GM19035 (cell line): ENCODE measurements around the gene ACKR3.

Source experiments
- ATAC-seq: cut with Tn5 transposase; IDR thresholded peaks from one replicate; pipeline ENCODE4 v1.9.1; 2021; ENCODE audit not compliant: unreplicated experiment

Gene ACKR3

DNA sequence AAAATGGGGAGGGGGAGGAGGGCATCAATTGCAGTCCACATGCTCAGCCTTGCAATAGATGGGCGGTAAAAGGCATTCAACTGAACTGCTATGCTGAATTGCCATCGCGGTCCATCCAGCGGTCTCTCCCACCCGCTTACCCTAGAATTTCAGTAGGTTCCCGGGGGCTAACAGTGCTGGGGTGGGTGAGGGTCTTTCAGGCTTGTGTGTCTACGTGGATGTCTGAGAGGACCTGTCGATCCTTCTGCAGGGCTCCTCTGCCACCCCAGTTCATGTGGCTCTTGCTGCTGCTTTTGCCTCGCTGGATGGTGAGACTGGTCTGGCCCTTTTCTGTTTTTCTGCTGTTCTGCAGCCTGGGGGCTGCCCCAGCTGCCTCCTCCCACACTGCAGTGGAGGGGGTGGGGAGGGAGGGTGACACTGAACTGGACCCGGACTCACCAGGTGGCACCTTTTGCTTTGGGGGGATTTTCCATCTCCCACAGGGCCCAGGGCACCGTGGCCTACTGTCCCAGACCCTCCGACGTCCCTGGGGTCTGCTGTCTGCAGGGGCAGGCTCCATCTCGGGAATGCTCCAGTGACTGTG is 14.1 kb downstream of the ACKR3 start:
- ATAC-seq, result no peak

DNA sequence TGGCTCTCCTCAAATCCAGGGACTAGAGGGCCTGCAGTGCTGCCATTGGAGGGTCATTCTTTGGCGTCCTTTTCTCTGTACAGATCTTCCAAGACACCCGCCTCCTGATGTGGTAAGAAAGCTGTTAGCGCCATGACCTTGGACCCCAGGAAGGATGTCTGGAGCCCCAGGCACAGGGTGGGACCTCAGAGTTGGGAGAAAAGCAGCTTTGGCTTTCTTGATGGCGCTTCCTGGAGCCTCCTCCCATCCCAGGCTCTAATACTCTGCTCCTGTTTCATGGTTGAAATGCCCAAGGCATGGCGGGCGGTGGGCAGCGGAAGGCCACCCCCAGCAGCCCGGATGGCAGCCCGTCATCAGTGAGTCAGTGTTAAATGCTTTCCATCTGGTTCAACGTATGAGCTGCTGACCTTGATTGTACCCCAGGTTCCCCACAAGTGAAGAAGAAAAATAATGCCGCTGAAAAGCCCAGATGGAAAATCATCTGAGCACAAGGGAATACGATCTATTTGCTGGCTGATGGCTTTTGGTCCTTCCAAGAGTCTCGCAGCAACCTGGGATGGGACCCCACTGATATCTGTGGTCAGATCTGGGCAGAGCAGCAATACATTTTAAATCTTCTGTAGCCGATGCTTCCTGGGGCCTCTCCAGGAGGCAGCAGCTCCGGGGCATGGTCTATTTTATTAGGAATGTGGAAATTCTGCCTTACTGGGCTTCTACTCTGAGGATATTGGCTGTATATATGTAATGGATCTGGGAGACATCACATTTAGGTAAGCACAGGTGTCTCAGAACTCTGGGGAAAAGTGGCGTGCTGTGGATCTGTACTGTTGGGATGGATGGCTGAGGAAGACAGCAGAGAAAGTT is 15.1 kb downstream of the ACKR3 start:
- no peak for ATAC-seq

GRCh38 chr2:236585966-236586365 is 16.3 kb downstream of the ACKR3 start:
- ATAC-seq, result no peak

GRCh38 chr2:236587861-236588815 is 18.5 kb downstream of the ACKR3 start:
- no peak for ATAC-seq

DNA sequence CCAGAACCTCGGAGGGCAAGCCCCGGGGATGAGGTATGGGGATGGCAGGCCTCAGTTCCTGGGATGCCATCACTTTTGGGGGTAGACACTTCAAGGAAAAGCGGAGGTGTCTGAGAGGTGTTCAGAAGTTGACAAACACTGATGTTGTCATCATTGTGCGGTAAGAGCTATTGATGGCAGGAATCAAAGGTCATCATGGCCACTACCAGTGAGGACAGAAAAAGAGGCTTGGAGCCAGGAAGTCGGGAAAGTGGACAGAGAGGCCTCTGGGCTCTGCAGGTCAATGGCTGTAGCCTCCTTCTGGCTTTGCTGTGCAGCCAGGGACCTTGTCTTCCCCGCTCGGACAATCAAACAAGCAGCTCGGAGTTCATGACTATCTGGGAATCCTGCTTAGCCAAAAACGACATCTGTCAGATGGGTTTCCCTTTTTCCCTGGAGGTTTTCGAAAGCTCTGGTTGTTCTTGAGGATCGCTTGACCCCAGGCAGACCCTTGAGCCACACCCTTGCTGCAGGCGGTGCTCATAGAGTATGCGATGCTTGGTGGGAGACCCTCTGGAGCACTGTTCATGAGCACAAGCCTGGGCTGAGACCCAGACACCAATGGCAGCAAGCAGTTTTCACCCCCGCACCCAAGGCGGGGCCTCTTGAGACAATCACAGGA is 19.4 kb downstream of the ACKR3 start:
- no peak for ATAC-seq

DNA sequence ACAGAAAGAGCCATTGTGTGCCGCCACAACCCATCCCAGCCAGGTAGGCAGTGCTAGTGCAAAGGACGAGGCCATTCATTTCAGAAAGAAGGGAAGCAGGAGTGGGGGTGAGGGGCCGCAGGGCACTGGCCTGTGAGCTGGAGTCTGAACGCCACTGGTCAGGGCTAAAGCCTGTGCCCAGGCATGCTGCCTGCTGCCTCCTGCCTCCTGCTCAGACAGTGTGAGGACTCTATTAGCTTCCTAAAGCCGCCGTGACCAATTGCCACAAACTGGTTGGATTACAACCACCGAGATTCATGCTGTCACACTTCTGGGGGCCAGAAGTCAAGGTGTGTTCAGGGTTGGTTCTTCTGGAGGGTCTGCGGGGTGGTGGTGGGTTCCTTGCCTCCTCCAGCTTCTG is 21.2 kb downstream of the ACKR3 start:
- no peak for ATAC-seq

- no peak for ATAC-seq
Observed at GRCh38 chr2:236592821-236593220, 23.2 kb downstream of the ACKR3 start.

GRCh38 chr2:236593531-236593930 is 23.9 kb downstream of the ACKR3 start:
- ATAC-seq, result no peak

GRCh38 chr2:236593956-236594355 is 24.3 kb downstream of the ACKR3 start:
- ATAC-seq, result no peak

DNA sequence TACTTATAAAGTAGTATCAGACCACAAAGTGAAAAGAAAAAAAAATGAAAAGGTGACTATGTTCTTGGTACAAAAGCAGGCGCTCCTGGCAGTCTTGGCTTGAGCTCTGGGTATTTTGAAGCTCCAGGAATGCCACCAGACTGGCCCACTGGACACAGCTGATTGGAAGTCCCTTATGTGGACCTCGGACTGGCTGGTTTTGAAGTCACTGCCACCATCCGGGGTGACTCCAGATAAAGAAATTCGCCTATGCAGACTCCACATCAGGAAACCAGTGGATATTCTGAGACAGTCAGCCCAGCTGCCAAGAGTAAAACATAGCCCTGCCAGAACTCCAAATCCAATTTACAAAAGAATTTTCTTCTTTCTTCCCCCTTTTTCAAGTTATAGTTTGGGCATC is 28.0 kb downstream of the ACKR3 start:
- no peak for ATAC-seq

DNA sequence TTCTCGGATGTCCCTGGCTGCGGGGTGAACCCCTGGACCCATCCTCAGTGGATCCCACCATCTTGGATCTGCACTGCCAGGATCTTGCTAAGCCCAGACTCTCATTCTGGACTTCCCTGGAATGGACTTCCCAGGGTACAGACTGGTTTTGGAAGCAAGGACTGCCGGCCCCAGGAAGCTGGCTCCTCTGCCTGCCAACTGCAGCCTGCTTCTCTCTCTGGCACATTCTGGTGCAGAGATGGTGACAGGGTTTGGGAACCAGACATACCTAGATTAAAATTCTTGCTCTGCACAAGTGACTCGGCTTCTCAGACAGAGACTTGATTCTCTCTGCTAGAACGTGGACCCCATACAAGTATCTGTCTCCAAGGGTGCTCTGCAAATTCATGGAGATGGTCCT is 29.4 kb downstream of the ACKR3 start:
- ATAC-seq, result no peak

GRCh38 chr2:236600158-236600557 is 30.5 kb downstream of the ACKR3 start:
- no peak for ATAC-seq

DNA sequence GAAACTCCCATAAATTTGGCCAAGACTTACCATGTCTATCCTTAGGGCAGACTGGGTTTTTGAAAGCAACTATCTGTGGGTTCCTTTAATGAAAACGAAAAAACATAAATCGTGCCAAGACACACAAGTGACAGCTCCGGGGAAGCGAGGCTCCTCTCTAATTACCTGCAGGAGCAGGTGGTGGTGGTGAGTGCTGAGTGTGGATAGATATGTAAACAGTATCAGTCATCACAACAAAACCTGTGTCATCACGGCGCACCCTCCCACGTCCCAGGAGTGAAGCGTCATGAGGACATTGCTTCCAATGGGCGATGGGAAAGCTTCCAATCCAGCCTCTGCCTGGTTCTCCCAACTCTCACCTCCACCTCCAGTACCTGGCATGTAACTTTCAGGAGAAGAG is 31.3 kb downstream of the ACKR3 start:
- no peak for ATAC-seq

- no peak for ATAC-seq
Observed at GRCh38 chr2:236601316-236602202, 31.9 kb downstream of the ACKR3 start.

- no peak for ATAC-seq
Observed at GRCh38 chr2:236602678-236603077, 33.1 kb downstream of the ACKR3 start.

GRCh38 chr2:236603361-236604015 is 33.9 kb downstream of the ACKR3 start:
- ATAC-seq, result no peak

DNA sequence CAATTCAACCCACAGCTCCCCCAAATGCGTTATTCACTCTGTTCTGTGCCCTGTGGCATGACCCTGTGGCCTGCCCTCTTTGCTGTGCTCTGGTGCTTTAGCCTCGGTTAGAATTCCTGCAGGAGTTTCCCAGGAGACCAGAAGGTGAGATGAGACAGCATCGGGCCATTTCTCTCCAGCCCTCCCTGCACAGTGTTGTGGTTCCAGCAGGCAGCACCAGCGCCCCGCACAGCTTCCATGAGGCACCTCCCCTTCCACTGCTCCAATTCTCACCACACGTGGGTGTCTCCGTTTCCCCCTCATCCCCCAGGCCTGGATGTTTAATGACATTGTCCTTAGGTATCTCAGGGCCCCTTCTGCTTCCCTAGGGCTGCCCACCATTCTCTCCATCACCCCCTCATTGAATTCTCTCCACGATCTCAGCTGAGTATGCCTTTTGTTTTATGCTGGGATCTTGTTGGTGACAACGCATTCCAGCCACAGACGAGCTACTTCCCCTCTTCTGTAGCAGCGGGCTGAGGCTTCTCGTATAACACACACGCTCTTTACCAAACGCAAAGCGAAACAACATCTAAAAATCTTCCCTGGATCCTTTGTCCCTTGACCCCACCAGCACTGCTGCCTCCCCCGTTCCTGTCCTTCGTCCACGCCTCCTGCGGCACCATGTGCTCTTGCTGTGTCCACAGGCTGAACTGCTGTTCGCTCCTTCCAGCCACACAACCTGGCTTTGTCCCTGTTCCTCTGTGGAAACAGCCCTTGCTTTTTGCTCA is 35.1 kb downstream of the ACKR3 start:
- ATAC-seq, result no peak

DNA sequence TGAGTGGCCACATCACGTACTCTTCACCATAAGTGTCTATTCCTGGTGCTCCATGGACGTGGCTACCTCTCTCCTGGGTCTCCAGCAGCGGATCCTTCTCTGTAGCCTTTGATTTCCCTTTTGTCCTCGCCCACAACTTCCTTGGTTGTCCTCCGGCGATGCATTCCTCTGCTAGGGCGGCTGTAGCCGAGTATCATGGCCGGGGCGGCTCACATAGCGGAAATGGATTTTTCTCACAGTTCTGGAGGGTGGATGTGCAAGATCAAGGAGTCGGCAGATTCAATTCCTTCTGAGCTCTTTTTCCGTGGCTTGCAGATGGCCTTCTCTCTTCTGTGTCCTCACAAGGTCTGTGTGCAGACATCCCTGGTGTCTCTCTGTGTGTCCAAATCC is 35.7 kb downstream of the ACKR3 start:
- no peak for ATAC-seq

DNA sequence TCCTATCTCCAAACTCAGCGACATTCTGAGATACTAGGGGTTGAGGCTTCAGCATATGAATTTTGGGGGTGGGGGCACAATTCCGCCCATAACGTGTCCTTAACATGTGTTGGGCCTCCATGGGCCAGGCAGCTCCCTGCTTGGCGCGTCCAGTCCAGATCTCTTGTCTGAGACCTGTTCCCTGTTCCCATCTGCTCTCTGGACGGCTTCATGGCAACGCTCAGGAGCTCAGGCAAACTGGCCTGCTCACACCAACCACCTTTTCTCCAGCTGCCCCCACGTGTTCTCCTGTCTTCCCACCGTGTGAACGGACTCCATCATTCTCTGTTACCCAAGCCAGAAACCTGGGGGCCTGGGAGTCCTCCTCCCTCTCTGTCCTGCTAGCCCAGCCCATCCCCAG is 36.4 kb downstream of the ACKR3 start:
- ATAC-seq, result no peak
